ENCODE results near the gene CHMP1B.

Gene CHMP1B, protein sequence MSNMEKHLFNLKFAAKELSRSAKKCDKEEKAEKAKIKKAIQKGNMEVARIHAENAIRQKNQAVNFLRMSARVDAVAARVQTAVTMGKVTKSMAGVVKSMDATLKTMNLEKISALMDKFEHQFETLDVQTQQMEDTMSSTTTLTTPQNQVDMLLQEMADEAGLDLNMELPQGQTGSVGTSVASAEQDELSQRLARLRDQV

DNA sequence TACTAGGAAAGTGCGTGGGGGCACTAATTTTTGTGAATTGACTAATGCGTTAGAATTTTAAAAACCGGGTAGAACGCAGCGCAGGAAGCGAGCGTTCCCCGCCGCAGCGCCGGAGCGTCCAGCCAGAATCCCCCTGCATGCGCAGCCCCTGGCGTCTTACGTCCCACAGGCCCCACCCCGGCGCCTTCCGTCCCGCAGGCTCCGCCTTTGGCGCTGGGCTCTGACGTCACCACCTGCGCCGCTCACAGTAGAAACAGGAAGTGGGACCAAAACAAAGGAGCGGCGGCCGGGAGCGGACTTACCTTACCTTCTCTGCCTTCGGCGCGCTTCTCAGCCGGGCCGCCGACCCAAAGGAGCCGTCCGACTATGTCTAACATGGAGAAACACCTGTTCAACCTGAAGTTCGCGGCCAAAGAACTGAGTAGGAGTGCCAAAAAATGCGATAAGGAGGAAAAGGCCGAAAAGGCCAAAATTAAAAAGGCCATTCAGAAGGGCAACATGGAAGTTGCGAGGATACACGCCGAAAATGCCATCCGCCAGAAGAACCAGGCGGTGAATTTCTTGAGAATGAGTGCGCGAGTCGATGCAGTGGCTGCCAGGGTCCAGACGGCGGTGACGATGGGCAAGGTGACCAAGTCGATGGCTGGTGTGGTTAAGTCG, at the start of gene CHMP1B:
CHMP1B (plus strand) TSS at position 268 of the 660 bp plus-strand sequence; CDS start at position 367, 99 bp downstream.
- DNase-seq (ENCODE audit: low spot score): peak; percentile 95

DNA sequence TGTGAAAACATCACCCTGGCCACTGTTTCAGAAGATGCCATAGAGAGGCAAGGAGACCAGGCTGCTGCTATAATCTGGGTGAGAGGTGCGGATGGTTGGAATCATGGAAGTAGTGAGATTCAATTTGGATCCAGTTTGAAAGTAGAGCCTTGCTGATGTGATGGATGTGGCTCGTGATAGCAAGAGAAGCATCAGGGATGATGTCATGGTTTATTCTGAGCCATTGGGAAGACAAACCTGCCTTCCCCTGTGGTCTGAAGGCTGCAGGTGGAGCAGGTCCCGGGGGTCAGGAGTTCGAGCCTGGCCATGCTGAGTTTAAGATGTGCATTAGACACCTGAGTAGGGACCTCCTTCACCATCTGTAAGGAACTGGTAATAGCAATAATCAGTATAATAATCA, 49.6 kb upstream of the CHMP1B start:
- DNase-seq (ENCODE audit: low spot score): no peak

DNA sequence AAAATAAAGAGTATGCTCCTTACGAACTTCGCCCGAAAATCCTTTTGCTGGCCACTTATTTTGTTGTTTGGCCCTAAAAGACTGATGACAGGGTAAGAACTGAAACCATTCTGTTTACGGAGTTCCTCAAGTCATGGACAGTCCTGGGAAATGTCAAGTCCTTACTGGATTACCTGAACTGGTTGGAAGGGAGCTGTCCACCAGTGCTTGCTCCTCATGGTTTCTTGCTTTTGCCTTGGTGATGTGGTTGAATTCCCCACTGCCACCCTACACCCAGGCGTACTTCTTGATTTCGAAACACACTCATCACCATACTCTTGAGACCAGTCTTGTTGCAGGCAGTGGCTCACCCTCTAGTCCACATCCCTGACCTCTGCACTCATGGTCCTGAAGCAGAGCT, 49.1 kb upstream of the CHMP1B start:
- no peak for DNase-seq (ENCODE audit: low spot score)

DNA sequence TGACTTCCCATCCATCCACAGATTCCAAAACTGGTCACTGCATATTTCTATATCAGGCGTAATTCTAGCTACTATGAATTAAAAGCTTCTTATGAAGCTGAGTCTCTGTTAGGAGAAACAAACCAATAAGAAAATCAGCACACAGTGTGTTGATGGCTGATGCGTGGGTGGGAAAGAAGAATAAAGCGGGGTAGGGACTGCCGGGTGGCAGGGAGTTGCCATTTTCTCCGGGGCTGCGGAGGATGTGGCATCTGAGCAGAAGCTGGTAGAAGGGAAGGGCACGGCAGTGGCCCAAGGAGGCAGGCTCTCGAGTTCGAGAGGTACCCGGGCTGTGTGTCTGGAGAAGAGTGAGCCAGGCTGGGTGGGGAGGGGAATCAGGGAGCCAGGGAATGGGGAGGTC, 48.6 kb upstream of the CHMP1B start:
- DNase-seq (ENCODE audit: low spot score): no peak

DNA sequence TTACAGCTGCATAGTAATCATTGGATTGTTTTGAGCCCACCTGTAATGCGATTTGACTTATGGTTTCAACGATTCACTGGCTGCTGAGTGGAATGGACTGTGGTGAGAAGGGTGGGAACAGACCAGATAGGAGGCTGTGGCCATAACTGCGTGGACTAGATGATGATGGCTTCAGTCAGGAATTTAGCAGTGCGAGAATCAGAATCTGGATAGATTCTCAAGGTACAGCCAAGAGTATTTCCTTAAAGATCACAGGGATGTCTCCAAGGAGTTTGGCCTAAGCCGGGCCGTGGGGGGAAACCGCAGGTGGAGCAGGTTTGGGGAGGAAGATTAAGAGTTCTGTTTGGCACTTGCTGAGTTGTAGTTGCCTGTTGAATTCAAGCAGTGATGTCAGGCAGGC, 44.0 kb upstream of the CHMP1B start:
- DNase-seq (ENCODE audit: low spot score): no peak

DNA sequence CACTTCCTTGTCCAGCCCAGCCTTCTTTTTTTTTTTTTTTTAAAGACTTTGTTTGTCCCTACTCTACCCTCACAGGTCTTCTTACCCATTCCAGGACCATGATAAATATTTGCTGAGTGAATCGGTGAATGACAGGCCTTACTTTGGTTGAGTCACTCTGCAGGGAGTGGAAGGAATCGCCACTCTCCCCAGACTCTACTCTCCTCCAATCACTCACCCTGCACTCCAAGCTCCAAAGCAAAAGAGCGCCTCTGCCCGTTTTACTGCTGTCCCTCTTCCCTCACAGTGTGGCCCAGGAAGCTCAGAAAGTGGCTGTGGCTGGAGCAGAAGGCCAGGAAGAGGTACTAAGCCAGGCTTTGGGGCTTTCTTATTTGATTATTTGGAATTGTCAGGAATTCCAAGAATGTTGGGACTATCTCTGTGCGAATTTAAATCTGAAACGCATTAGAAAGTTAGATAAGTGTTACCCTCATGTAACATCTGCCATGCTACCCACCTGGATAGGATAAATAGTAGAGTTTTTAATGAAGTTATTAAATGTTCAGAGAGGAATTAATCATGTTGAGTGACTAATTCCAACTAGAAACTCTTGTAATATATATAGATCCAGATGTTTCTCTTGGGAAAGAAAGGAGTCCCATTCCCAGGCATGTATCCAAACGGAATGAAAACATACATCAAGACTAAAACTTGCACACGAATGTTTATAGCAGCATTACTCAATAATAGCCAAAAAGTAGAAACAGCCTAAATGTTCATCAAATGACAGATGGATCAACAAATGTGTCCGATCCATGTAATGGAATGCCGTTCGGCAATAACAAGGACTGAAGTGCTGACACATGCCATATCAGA, 43.0 kb upstream of the CHMP1B start:
- no peak for DNase-seq (ENCODE audit: low spot score)

DNA sequence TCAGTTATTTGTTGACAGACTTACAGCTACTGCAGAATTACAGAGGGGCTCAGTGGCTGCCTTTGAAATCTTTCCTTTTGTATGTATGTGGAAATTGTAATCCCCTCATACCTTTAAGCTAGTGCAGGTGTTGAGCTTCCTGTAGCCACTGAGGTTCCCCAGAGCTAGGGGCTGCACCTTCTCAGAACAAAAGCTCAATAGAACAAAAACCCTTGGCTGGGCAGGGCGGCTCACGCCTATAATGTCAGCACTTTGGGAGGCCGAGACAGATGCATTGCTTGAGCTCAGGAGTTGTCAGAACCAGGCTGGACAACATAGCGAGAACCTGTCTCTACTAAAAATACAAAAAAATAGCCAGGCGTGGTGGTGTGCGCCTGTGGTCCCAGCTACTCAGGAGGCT, 41.3 kb upstream of the CHMP1B start:
- DNase-seq (ENCODE audit: low spot score): no peak

DNA sequence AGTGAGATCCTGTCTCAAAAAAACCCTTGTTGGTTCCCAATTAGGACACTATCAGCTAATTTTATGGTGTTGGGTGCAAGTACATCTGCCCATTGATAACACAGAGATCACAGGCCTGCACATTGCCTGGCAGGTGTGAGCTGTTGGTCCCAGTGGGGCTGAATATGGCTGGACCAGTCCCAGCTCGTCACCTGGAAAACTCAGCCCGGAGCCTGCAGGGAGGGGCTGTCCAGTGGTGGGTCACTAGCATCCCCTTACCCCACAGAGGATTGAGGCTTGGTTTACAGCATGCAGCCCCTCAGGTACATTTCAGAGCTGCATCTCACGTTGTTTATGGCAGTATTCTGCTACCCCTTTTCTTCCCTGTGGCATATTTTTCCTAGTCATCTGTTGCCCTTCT, 40.8 kb upstream of the CHMP1B start:
- DNase-seq (ENCODE audit: low spot score): no peak

DNA sequence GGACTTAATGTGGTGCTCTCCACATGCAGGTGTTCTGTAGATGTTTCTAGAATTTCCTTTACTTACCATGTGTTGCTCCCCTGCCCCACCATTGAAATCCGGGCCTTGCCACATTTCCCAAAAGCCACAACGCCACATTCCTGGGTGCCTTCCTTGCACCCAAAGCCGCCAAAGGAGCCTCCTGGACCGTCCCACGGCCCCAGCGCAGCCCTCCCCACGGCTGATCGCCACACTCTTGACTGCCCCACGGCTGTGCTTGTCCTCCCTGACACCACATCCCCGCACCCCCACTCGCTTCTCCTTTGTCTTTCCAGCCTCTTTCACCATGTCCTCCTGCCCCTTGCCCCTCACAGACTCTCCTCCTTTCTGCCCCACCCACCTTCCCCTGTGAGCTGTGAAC, 40.2 kb upstream of the CHMP1B start:
- no peak for DNase-seq (ENCODE audit: low spot score)

DNA sequence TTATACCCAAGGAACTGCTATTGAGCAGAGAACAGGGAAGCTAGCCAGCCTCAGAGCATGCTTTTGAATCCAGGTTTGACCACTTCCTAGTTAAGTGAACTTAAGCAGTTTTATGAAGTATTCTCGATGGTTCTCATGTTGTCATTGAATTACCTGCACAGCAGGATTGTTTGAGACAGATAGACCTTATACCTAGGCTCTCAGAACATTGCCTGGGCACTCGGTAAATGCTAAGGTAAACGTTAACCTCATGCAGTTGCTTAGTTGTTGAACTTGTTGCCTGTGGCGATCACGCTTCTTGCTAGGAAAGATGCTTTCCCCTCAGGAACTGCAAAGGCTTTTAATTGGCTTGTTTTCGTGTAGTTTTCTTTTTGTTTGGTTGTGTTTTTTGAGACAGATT, 34.0 kb upstream of the CHMP1B start:
- DNase-seq (ENCODE audit: low spot score): no peak

DNA sequence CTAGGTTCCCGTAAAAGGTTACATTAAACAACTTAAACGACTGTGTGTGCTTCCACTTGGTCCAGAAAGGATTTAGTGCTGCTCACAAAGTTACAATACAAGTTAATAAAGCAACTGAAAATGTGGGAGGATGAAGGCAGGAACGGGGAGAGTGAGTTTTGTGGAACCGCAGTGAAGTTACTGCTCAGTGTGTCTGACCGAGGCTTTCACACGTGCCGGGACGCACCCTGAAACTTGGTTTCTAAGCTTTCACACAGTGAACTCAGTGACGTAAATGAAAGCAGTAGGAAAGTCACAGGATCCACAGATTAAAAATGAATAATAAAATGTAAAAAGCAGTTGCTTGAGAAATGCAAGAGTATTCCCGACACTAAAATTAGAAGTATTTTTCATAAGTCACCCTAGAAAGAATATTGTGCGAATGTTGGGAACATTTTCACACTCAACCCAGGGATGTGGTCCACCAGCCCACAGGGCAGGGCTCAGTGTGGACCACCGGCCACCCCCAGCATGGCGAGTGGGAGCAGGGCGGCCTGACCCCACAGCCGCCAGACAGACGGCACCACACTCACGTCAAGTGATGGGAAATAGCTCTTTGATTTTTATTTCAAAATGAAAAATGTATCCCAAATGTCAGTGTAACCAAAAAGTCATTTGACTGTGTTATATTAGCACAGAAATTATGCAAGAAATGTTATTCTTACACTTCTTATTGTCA, 32.6 kb upstream of the CHMP1B start:
- DNase-seq (ENCODE audit: low spot score): no peak

DNA sequence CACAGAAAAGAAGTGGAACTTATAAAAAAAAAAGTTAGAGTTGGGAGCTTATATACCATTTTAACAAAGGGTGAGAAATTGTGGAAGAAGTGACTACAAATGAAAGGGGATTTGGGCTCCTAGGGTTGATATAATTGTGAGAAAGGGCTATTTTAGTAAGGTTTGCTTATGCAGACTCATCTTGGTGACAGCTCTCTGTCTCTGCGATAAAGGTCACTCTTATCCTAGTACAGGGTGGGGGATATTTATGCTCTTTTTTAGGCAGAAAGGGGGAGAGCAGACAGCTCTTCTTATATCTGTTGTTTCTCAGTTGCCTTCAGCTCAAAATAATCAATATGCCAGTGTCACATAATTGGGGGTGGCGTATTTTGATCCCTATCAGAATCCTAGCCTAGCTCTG, 31.3 kb upstream of the CHMP1B start:
- DNase-seq (ENCODE audit: low spot score): no peak

DNA sequence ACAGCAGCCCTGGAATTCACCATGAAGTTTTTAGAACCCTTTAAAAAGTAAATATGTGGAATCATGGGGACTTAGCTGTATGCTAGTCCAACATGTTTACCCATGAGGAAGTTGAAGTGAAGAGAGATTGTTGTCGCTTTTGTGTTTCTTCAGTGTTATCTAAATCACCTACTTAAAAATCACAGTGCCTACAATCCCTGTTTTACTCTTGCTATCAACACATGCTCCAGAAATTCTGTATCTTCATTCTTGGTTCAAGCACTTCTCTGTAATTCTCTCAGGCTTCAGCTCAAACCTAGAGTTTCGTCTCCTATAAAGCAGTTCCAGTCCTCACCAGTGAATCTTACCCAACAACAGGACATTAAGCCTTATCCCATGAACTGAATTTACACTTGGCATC, 30.5 kb upstream of the CHMP1B start:
- DNase-seq (ENCODE audit: low spot score): no peak

DNA sequence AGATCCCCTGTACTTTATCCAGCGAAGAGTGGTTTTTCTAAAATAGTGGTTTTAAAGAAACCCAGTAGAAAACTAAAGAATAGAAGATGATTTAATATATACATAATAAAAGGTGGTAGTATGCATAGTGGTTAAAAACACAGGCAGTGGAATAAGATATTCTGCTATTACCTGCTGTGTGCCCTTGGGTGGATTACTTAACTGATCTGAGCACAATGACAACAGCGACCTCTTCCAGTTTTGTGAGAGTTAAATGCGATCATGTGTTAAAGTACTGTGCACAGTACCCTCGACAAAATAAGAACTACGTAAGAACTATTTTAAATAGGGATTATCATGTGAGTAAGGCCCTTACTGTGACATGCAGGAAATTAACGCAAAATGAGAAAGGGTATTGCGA, 30.0 kb upstream of the CHMP1B start:
- no peak for DNase-seq (ENCODE audit: low spot score)

DNA sequence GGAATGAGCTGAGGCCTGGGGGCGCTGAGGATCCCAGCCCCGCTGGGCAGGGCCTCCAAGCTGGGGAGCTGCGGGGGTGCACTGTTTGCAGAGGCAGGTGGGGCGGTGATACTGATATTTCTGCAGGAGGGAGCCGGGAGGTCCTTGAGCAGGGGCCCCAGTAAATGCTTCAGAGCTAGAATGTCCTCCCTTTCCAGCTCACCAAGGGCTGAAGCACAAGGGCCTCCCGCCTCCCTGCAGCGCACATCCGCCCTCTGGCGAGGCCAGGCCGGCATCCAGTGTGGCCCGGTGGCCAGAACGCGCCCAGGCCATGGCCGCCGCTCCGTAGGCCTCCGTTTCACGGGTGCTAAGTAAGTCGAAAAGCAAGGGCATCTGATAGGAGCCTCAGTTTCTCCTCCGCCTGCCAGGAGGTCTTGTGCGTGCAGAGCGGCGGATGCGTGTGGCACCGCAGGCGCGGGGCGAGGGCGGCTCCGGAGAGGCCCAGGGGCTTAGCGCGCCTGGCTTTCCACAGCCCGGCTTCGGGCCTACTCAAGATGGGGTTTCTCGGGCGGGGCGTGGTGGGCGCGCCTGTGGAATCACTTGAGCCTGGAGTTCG, 29.5 kb upstream of the CHMP1B start:
- no peak for DNase-seq (ENCODE audit: low spot score)

DNA sequence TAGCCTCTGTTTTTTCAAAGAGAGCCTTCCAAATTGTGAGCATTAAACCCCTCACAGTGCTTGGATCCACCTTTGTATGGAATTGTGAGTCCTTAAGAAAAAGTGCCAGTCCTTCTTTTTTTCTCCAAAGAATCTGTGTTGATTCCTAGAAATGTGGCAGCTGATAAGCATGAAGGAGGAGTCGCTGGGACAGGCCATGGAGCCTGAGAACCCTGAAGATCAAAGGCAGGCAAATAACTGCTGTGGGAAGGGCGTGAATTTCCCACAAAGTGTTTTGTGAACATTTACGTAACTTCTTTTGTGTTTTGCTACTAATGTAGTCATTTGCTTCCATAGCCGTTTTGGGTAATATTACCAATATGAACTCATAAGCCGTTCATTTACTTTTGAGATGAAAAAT, 27.7 kb upstream of the CHMP1B start:
- DNase-seq (ENCODE audit: low spot score): no peak

DNA sequence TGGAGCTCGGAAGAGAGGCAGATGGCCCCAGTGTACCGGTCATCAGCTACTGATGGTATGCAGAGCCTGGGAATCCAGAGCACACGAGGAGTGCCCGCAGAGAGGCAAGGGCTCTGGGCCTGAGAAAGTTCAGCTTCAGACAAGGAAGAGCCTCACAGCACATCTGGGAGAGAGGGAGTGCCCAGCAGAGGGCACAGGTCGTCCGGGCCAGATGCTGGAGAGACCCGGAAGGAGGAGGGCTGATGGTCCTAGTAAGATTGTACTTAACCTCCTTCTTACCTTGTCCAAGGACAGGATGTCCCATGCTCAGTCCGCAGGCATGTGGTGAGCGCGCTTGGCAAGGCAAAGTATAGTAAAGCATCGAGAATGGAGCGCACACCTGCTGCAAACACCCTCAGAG, 24.4 kb upstream of the CHMP1B start:
- no peak for DNase-seq (ENCODE audit: low spot score)

DNA sequence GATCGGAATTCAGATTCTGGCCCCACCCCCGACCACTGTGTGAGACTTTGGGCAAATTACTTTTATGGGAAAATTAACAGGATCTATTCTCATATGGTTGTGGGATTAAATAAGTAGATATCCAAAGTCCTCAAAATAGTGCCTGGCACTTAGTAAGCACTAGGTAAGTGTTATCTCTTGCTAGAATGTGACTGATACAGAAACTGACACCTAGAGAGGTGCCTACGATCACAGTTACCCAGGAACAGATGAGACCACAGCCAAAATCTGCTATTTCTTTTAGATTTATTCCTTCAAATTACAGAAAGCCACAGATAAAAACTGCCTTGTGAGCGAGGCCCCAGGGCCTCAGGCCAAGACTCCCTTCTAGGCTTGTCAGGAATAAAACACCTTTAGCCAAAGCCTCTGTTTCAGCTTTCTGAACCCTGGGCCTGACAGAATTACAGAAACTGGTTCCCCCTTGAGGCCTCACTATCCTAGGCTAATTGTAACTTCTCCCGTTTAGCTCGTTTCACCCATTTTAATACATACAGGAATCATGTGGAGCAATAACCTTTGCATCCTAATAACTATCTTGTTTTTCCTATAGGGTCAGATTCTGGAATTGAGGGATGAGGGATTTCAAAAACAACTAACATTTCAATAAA, 22.3 kb upstream of the CHMP1B start:
- DNase-seq (ENCODE audit: low spot score): no peak

DNA sequence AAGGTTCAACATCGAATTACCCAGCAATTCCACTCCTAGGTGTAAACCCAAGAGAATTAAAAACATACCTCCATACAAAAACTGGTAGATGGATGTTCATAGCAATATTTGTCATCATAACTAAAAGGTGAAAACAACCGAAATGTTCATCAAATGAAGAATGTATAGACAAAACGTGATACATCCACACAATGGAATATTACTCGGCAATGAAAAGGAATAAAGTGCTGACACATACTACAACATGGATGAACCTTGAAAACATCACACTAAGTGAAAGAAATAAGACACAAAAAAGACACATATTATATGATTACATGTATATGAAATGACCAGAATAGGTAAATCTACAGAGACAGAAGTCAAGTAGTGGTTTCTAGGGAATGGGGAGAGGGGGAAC, 20.6 kb upstream of the CHMP1B start:
- DNase-seq (ENCODE audit: low spot score): no peak

DNA sequence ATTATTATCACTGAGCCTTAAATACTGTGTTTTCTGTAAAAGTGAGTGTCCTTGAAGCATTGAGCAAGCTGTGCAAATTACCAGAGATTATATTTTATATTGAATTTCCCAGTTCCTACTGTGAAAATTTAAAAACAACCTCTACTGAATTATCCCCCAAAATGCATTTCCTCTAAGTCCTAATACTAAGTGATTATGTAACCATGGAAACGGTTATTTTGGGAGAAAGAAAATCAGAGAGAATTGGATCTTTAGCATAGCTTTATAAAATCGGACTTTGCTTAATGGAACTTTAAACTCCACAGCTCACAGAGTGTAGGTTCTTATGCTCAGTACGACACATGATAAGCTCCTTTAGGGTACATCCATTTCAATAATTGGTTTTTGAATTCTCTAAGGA, 19.3 kb upstream of the CHMP1B start:
- no peak for DNase-seq (ENCODE audit: low spot score)

DNA sequence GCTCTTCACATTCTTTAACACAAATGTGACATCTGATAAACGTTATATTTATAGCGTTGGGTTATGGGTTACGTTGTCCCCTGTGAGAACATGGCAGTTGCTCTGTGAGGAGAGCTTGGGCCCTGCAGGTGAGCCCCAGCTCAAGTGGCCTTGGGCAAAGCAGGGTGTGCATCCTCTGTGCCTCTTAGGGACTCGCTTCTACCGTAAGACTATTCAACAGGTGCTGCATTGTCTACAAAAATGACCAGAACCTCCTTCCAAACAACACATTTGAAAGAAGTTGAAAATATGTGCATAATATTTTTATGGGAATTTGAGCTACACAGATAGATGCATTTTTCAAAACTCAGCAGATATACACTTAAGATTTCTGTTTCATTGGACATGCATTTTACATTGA, 16.4 kb upstream of the CHMP1B start:
- no peak for DNase-seq (ENCODE audit: low spot score)

DNA sequence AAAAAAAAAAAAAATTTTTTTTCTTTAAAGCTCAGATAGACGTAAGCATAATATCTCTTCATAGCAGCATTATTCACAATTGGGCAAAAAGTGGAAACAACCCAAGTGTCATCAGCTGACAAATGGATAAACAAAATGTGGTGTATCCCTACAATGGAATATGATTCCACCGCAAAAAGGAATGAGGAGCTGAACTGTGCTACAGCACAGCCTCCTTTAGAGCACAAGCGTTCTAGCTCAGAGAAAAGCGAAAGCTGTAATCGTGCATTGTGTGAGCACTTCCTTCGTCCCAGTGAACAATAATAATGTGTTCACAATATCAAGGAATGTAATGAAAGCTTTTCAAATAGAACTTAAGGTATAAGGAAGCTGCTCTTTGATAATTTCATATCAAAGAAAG, 11.7 kb upstream of the CHMP1B start:
- no peak for DNase-seq (ENCODE audit: low spot score)

Measured in hematopoietic multipotent progenitor cell treated with erythropoietin and hydrocortisone succinate and interleukin-3 and kit ligand, for 17 days (in vitro differentiated cells).